ENCODE results near the gene SCYL2.

DNA sequence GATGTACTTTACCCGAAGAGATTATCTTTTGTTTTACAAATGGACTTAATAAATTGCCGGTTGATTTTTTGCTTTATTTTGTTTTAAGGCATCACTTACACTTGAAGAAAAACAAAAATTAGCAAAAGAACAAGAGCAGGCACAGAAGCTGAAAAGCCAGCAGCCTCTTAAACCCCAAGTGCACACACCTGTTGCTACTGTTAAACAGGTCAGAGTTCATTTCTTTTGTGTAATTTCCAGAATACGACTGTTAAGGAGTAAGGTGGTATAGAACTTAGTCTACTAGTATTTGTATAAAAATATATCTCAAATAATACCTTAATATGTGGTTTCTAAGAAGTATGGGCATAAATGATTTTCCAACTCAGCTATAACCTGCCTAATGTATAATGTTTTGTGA is 70.3 kb downstream of the SCYL2 start:
- no peak for TF ChIP-seq CTCF (conservative IDR thresholded peaks at IDR 0.05)
- no peak for TF ChIP-seq EZH2 (IDR thresholded peaks at IDR 0.05; ENCODE audit: low read depth)
